H9 (cell line): Measurements from ENCODE around the gene TMEM115. TPM values are rescaled to one million over a fixed set of nuclear protein-coding genes. Genes with fewer than 3 reads are reported as not detected.

Experiments
- DNase-seq: peaks from one replicate; pipeline ENCODE4 v3.0.0-alpha.2; 2017
- H2AFZ ChIP-seq: one replicate; pipeline ENCODE4 v1.6.1; 2013; ENCODE audit warnings: mild to moderate bottlenecking, low read length, control low read depth, moderate library complexity
- H2AK5ac ChIP-seq: 2 replicates; pipeline ENCODE4 v1.6.1; 2013; ENCODE audit warnings: low read length, control low read depth, mixed read lengths; ENCODE audit not compliant: insufficient read length
- H2BK120ac ChIP-seq: one replicate; pipeline ENCODE4 v1.6.1; 2013; ENCODE audit warnings: low read depth, mild to moderate bottlenecking, low read length, control low read depth, inconsistent platforms; ENCODE audit not compliant: poor library complexity, severe bottlenecking
- H2BK12ac ChIP-seq: 2 replicates; pipeline ENCODE4 v1.6.1; 2013; ENCODE audit warnings: low read length, control low read depth, mixed read lengths, low read depth; ENCODE audit not compliant: insufficient read length
- H2BK15ac ChIP-seq: 2 replicates; pipeline ENCODE4 v1.6.1; 2013; ENCODE audit warnings: low read depth, low read length, control low read depth
- H2BK20ac ChIP-seq: one replicate; pipeline ENCODE4 v1.6.1; 2013; ENCODE audit warnings: low read depth, mild to moderate bottlenecking, low read length, control low read depth, inconsistent platforms; ENCODE audit not compliant: poor library complexity, severe bottlenecking
- H2BK5ac ChIP-seq: 2 replicates; pipeline ENCODE4 v1.6.1; 2013; ENCODE audit warnings: low read length, control low read depth, mixed read lengths; ENCODE audit not compliant: insufficient read length
- H3K14ac ChIP-seq: 2 replicates; pipeline ENCODE4 v1.6.1; 2013; ENCODE audit warnings: low read length, control low read depth; ENCODE audit not compliant: insufficient read depth
- H3K18ac ChIP-seq: 2 replicates; pipeline ENCODE4 v1.6.1; 2013; ENCODE audit warnings: low read depth, mild to moderate bottlenecking, mixed read lengths, low read length, control low read depth; ENCODE audit not compliant: insufficient read length
- H3K23ac ChIP-seq: 2 replicates; pipeline ENCODE4 v1.6.1; 2013; ENCODE audit warnings: low read length, control low read depth, mixed read lengths, low read depth; ENCODE audit not compliant: insufficient read length
- H3K23me2 ChIP-seq: 2 replicates; pipeline ENCODE4 v1.6.1; 2013; ENCODE audit warnings: low read depth, mild to moderate bottlenecking, mixed read lengths, low read length, control low read depth; ENCODE audit not compliant: insufficient read length, poor library complexity, severe bottlenecking
- H3K27ac ChIP-seq: 2 replicates; pipeline ENCODE4 v1.5.1; 2013; ENCODE audit warnings: low read length, control low read depth, mixed read lengths, low read depth; ENCODE audit not compliant: insufficient read length
- H3K27me3 ChIP-seq: 2 replicates; pipeline ENCODE4 v1.6.1; 2013; ENCODE audit warnings: low read length, control low read depth, inconsistent platforms; ENCODE audit not compliant: insufficient read depth
- H3K4ac ChIP-seq: 2 replicates; pipeline ENCODE4 v1.6.1; 2013; ENCODE audit warnings: low read depth, mild to moderate bottlenecking, control low read depth, inconsistent platforms, low read length, moderate library complexity
- H3K4me1 ChIP-seq: 2 replicates; pipeline ENCODE4 v1.6.1; 2013; ENCODE audit warnings: low read length, control low read depth, inconsistent platforms; ENCODE audit not compliant: insufficient read depth
- H3K4me2 ChIP-seq: 2 replicates; pipeline ENCODE4 v1.6.1; 2013; ENCODE audit warnings: low read length, control low read depth, mixed read lengths; ENCODE audit not compliant: insufficient read length, insufficient read depth
- H3K56ac ChIP-seq: 2 replicates; pipeline ENCODE4 v1.6.1; 2013; ENCODE audit warnings: low read depth, mild to moderate bottlenecking, mixed read lengths, low read length, control low read depth; ENCODE audit not compliant: insufficient read length
- H3K79me1 ChIP-seq: 2 replicates; pipeline ENCODE4 v1.6.1; 2013; ENCODE audit warnings: low read depth, mild to moderate bottlenecking, moderate library complexity, low read length, control low read depth, inconsistent platforms; ENCODE audit not compliant: insufficient read depth, poor library complexity, severe bottlenecking
- H3K79me2 ChIP-seq: 2 replicates; pipeline ENCODE4 v1.6.1; 2013; ENCODE audit warnings: low read length, control low read depth, inconsistent platforms; ENCODE audit not compliant: insufficient read depth
- H3K9ac ChIP-seq: 2 replicates; pipeline ENCODE4 v1.6.1; 2013; ENCODE audit warnings: low read length, control low read depth, mixed read lengths; ENCODE audit not compliant: insufficient read length; ENCODE audit errors: extremely low read depth
- H3K9me3 ChIP-seq: one replicate; pipeline ENCODE4 v1.6.1; 2013; ENCODE audit warnings: low read depth, low read length, inconsistent platforms; ENCODE audit not compliant: control insufficient read depth
- H3T11ph ChIP-seq: one replicate; pipeline ENCODE4 v1.6.1; 2013; ENCODE audit warnings: mild to moderate bottlenecking, low read length, control low read depth, inconsistent platforms
- H4K20me1 ChIP-seq: one replicate; pipeline ENCODE4 v1.6.1; 2013; ENCODE audit not compliant: control insufficient read depth, insufficient read length, insufficient read depth
- H4K5ac ChIP-seq: 2 replicates; pipeline ENCODE4 v1.6.1; 2013; ENCODE audit warnings: low read depth, mild to moderate bottlenecking, mixed read lengths, low read length, control low read depth; ENCODE audit not compliant: insufficient read length
- H4K8ac ChIP-seq: replicated peaks from 2 replicates; pipeline ENCODE4 v1.6.1; 2013; ENCODE audit warnings: low read length, control low read depth, mixed read lengths, low read depth; ENCODE audit not compliant: insufficient read length
- H4K91ac ChIP-seq: 2 replicates; pipeline ENCODE4 v1.6.1; 2013; ENCODE audit warnings: low read depth, mild to moderate bottlenecking, moderate library complexity, mixed read lengths, low read length, control low read depth; ENCODE audit not compliant: insufficient read length
- H3K27ac Mint-ChIP-seq, 3 experiments: 2 replicates in 2 of 3; 3 replicates in 1 of 3; pipeline ENCODE4 v1.8.0; 2020 to 2021; ENCODE audit warnings: mixed read lengths in 3 of 3, mild to moderate bottlenecking in 1 of 3, moderate library complexity in 1 of 3
- H3K27me3 Mint-ChIP-seq: 2 replicates; pipeline ENCODE4 v1.8.0; 2021; ENCODE audit warnings: low read depth, mild to moderate bottlenecking, moderate library complexity, mixed read lengths
- H3K36me3 Mint-ChIP-seq, 3 experiments: 2 replicates in 2 of 3; 3 replicates in 1 of 3; pipeline ENCODE4 v1.8.0; 2020 to 2021; ENCODE audit warnings: low read depth in 3 of 3, mixed read lengths in 3 of 3; ENCODE audit not compliant: insufficient read depth in 1 of 3
- H3K4me1 Mint-ChIP-seq, 2 experiments: 2 replicates each; pipeline ENCODE4 v1.8.0; 2020; ENCODE audit warnings: mixed read lengths in 2 of 2
- H3K4me3 Mint-ChIP-seq, 2 experiments: 2 replicates in 1 of 2; 3 replicates in 1 of 2; pipeline ENCODE4 v1.8.0; 2020 to 2021; ENCODE audit warnings: mild to moderate bottlenecking in 2 of 2, mixed read lengths in 2 of 2, moderate library complexity in 1 of 2
- H3K9me3 Mint-ChIP-seq, 2 experiments: 2 replicates in 1 of 2; 3 replicates in 1 of 2; pipeline ENCODE4 v1.8.0; 2020; ENCODE audit warnings: mild to moderate bottlenecking in 2 of 2, mixed read lengths in 2 of 2, moderate library complexity in 1 of 2
- WGBS: extraction: QIAGEN DNeasy Blood & Tissue Kit; methylation state at CpG from one replicate; pipeline ENCODE4 v1.1.7; 2013; ENCODE audit warnings: missing lambda C conversion rate, low lambda C conversion rate, mixed read lengths; ENCODE audit not compliant: insufficient read length; ENCODE audit errors: extremely low coverage; 5-methylcytosine and 5-hydroxymethylcytosine counted together
- total RNA-seq: library from RNA; stranded (reverse); gene quantifications from 2 replicates; pipeline ENCODE4 v1.2.1, GENCODE V29; 2021
- TF ChIP-seq, protein P1 (sequence below): fragments of 200-600 bp; sonication (generic); conservative IDR thresholded peaks from 3 replicates; pipeline ENCODE4 v1.8.0; 2021; ENCODE audit warnings: antibody characterized with exemption, mild to moderate bottlenecking

The TMEM115 gene
- total RNA-seq, 1 experiment from 2014 or later: 32.3 TPM

DNA sequence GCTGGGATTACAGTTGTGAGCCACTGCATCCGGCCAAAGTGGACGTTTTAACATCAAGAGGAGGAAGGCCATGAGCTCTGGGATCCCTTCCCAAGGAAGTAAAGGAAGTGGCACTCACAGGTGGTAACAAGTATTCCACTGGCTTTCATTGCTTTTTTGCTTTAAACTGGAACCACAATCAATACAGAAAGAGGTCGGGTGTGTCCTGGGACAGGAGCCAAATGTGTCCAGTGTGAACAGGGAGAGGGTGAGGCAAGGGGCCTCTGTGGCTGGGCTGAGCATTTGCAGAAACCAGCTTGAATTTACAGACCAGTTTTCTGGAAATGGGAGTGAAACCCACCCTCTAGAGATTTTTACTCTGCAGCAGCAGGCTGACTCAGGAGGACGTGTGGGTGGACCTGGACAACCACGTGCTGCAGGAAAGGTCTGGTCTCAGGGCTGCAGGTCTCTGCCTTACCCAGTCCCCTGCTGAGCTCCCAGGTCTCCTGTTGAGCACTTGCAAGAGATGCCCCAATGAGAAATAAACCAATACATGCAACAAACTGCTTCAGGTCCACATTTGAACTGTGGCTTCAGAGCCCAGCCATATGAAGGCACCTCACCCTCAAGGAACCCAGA, 42.8 kb upstream of the TMEM115 start:
- Histone ChIP-seq H2BK5ac (no peak overlapping the region), H3K4me2 (no peak overlapping the region), H3K56ac (no peak overlapping the region), H3K9ac (no peak overlapping the region), H3K27me3 (no peaks in the 10 kb centered on the region; the same call in 1 of the 2 replicates), H3K4me1 (no peaks in the 10 kb centered on the region), H3K79me2 (no peaks in the 10 kb centered on the region), H3K18ac (no peak overlapping the region), H4K8ac (no peak overlapping the region), H3K9me3 (no peaks in the 10 kb centered on the region), H3K79me1 (no peaks in the 10 kb centered on the region), H4K5ac (no peak overlapping the region), H4K91ac (no peak overlapping the region), H4K20me1 (no peaks in the 10 kb centered on the region), H3K23ac (no peak overlapping the region), H3K23me2 (no peaks in the 10 kb centered on the region), H3K27ac (no peak overlapping the region), H2BK120ac (no peak overlapping the region), H2AFZ (no peak overlapping the region), H2AK5ac (no peak overlapping the region), H3T11ph (no peak overlapping the region), H3K4ac (no peak overlapping the region), H2BK12ac (no peak overlapping the region), H2BK15ac (no peak overlapping the region), H3K14ac (no peak overlapping the region), H2BK20ac (no peak overlapping the region)
- WGBS: no CpG with 5 or more reads among the region's 5 CpGs
- H3K27ac Mint-ChIP-seq: no peak overlapping the region
- DNase-seq: no peak
- no peak overlapping the region for H3K4me3 Mint-ChIP-seq
- no peaks in the 10 kb centered on the region for H3K36me3 Mint-ChIP-seq
- H3K9me3 Mint-ChIP-seq: no peaks in the 10 kb centered on the region
- peaks cover 23% of the 10 kb centered on the region for H3K27me3 Mint-ChIP-seq
- no peaks in the 10 kb centered on the region for H3K4me1 Mint-ChIP-seq
- TF ChIP-seq, protein P1, sequence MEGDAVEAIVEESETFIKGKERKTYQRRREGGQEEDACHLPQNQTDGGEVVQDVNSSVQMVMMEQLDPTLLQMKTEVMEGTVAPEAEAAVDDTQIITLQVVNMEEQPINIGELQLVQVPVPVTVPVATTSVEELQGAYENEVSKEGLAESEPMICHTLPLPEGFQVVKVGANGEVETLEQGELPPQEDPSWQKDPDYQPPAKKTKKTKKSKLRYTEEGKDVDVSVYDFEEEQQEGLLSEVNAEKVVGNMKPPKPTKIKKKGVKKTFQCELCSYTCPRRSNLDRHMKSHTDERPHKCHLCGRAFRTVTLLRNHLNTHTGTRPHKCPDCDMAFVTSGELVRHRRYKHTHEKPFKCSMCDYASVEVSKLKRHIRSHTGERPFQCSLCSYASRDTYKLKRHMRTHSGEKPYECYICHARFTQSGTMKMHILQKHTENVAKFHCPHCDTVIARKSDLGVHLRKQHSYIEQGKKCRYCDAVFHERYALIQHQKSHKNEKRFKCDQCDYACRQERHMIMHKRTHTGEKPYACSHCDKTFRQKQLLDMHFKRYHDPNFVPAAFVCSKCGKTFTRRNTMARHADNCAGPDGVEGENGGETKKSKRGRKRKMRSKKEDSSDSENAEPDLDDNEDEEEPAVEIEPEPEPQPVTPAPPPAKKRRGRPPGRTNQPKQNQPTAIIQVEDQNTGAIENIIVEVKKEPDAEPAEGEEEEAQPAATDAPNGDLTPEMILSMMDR: no peak
